ENCODE measurements around the gene FOXP1. TPM values are rescaled to one million over a fixed set of nuclear protein-coding genes. Genes with fewer than 3 reads are reported as not detected.

Gene FOXP1
- total and polyA plus RNA-seq, 2 donors (not counting 1 experiment from before 2014, with no cell fraction given) = 70.3 to 101 TPM

DNA sequence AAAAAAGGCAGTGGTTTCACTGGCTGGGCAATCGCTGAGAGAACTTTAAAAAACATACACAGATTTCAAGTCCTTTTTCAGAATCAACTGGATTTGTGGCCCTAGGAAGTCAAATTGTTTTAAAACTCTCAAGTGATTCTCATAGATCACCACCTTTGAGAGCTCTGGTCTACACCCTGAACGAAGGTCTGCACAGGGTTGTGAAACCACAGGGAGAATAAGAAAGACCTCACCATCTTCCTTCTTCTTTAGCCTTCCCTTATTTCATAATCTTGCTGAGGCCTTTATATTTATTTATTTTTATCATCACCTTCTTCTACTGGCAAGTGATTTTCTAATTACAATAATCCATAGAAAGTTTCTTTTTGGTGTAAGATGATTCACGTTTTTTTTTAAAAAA, 58.1 kb downstream of the FOXP1 start:
- Histone ChIP-seq H3K4me1 (ENCODE audit: control insufficient read depth, extremely low read depth, insufficient read depth, low read length) (no peaks in the 10 kb centered on the region), H3K4me2 (ENCODE audit: extremely low read depth, insufficient read depth, low read length) (no peak overlapping the region), H2AFZ (ENCODE audit: low read length) (no peak overlapping the region), H4K20me1 (ENCODE audit: control insufficient read depth, extremely low read depth, insufficient read depth, low read length) (no peaks in the 10 kb centered on the region), H3K9me3 (ENCODE audit: control insufficient read depth, insufficient read depth, low read depth, low read length) (no peaks in the 10 kb centered on the region), H3K79me2 (ENCODE audit: control insufficient read depth, insufficient read depth, low read length) (no peaks in the 10 kb centered on the region), H3K9ac (ENCODE audit: insufficient read depth, low read length) (no peak overlapping the region), H3K36me3 (ENCODE audit: control insufficient read depth, insufficient read depth, low read length) (no peaks in the 10 kb centered on the region), H3K4me3 (replicated peaks in 1 of 4; ENCODE audit: control extremely low read depth in 1 of 4, insufficient read depth in 1 of 4, low read depth in 3 of 4, low read length in 4 of 4) (no peak overlapping the region), H3K27ac (ENCODE audit: insufficient read depth, low read length) (no peak overlapping the region), H3K27me3 (ENCODE audit: control insufficient read depth, insufficient read depth, low read length) (no peaks in the 10 kb centered on the region)
- TF ChIP-seq, protein P1, sequence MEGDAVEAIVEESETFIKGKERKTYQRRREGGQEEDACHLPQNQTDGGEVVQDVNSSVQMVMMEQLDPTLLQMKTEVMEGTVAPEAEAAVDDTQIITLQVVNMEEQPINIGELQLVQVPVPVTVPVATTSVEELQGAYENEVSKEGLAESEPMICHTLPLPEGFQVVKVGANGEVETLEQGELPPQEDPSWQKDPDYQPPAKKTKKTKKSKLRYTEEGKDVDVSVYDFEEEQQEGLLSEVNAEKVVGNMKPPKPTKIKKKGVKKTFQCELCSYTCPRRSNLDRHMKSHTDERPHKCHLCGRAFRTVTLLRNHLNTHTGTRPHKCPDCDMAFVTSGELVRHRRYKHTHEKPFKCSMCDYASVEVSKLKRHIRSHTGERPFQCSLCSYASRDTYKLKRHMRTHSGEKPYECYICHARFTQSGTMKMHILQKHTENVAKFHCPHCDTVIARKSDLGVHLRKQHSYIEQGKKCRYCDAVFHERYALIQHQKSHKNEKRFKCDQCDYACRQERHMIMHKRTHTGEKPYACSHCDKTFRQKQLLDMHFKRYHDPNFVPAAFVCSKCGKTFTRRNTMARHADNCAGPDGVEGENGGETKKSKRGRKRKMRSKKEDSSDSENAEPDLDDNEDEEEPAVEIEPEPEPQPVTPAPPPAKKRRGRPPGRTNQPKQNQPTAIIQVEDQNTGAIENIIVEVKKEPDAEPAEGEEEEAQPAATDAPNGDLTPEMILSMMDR (conservative IDR thresholded peaks at IDR 0.05 in 1 of 2, IDR thresholded peaks at IDR 0.05 in 1 of 2; ENCODE audit: low read depth in 1 of 2, low read length in 2 of 2) = no peak
- TF ChIP-seq EZH2 (IDR thresholded peaks at IDR 0.05; ENCODE audit: low read length, missing control alignments) = no peak
- no peak for DNase-seq (ENCODE audit: low read depth in 2 of 2)

DNA sequence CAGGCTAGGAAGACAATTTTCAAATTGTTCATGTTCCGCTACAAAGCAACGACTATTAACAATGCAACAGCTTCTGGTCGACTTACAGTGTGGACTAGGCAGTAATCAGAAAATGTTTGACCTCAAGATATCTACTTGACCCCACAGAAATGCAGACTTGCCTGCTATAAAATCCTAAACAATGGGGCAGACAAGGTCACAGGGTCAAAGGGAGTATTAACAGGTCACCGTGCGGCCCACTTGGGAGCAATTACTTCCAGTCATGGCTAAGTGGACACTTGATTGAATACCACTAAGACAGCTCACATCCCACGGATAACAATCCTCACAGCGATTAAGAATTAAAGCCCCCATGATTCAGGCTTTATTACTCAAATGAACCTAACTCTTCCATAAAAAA, 58.9 kb downstream of the FOXP1 start:
- no peak for DNase-seq (ENCODE audit: low read depth in 2 of 2)
- Histone ChIP-seq H3K79me2 (ENCODE audit: control insufficient read depth, insufficient read depth, low read length) (no peaks in the 10 kb centered on the region), H3K4me1 (ENCODE audit: control insufficient read depth, extremely low read depth, insufficient read depth, low read length) (no peaks in the 10 kb centered on the region), H3K4me2 (ENCODE audit: extremely low read depth, insufficient read depth, low read length) (no peak overlapping the region), H3K27ac (ENCODE audit: insufficient read depth, low read length) (no peak overlapping the region), H3K27me3 (ENCODE audit: control insufficient read depth, insufficient read depth, low read length) (no peaks in the 10 kb centered on the region), H3K4me3 (replicated peaks in 1 of 4; ENCODE audit: control extremely low read depth in 1 of 4, insufficient read depth in 1 of 4, low read depth in 3 of 4, low read length in 4 of 4) (no peak overlapping the region), H4K20me1 (ENCODE audit: control insufficient read depth, extremely low read depth, insufficient read depth, low read length) (no peaks in the 10 kb centered on the region), H2AFZ (ENCODE audit: low read length) (no peak overlapping the region), H3K9ac (ENCODE audit: insufficient read depth, low read length) (no peak overlapping the region), H3K36me3 (ENCODE audit: control insufficient read depth, insufficient read depth, low read length) (no peaks in the 10 kb centered on the region), H3K9me3 (ENCODE audit: control insufficient read depth, insufficient read depth, low read depth, low read length) (no peaks in the 10 kb centered on the region)
- TF ChIP-seq EZH2 (IDR thresholded peaks at IDR 0.05; ENCODE audit: low read length, missing control alignments) = no peak
- TF ChIP-seq, protein P1 (conservative IDR thresholded peaks at IDR 0.05 in 1 of 2, IDR thresholded peaks at IDR 0.05 in 1 of 2; ENCODE audit: low read depth in 1 of 2, low read length in 2 of 2) = no peak

DNA sequence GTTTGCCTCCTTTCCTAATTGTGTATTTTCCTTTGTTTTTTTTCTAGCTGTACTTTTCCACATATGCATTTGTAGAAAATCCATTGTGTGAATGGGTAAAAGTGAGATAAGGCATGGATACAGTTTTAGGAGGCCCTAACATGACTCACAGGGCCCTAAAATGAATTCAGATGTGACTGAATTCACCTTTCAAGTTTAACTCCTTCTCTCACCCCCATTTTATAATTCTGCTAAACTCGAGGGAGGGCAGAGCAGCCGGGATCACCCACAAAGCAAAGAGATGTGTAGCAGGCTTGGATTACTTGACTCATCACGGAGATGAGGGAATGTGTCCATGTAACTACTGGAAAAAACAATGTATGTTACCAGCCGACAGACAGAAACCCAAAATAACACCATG, 59.9 kb downstream of the FOXP1 start:
- Histone ChIP-seq H3K27ac (ENCODE audit: insufficient read depth, low read length) (no peak overlapping the region), H3K79me2 (ENCODE audit: control insufficient read depth, insufficient read depth, low read length) (no peaks in the 10 kb centered on the region)

More for the DNA sequence above, 59.9 kb downstream of the FOXP1 start:
- Histone ChIP-seq H3K9ac (ENCODE audit: insufficient read depth, low read length) (no peak overlapping the region), H3K4me3 (replicated peaks in 1 of 4; ENCODE audit: control extremely low read depth in 1 of 4, insufficient read depth in 1 of 4, low read depth in 3 of 4, low read length in 4 of 4) (no peak overlapping the region), H3K36me3 (ENCODE audit: control insufficient read depth, insufficient read depth, low read length) (no peaks in the 10 kb centered on the region), H3K27me3 (ENCODE audit: control insufficient read depth, insufficient read depth, low read length) (no peaks in the 10 kb centered on the region), H3K4me2 (ENCODE audit: extremely low read depth, insufficient read depth, low read length) (no peak overlapping the region), H2AFZ (ENCODE audit: low read length) (no peak overlapping the region), H3K9me3 (ENCODE audit: control insufficient read depth, insufficient read depth, low read depth, low read length) (no peaks in the 10 kb centered on the region), H4K20me1 (ENCODE audit: control insufficient read depth, extremely low read depth, insufficient read depth, low read length) (no peaks in the 10 kb centered on the region), H3K4me1 (ENCODE audit: control insufficient read depth, extremely low read depth, insufficient read depth, low read length) (no peaks in the 10 kb centered on the region)
- TF ChIP-seq EZH2 (IDR thresholded peaks at IDR 0.05; ENCODE audit: low read length, missing control alignments) = no peak
- TF ChIP-seq, protein P1 (conservative IDR thresholded peaks at IDR 0.05 in 1 of 2, IDR thresholded peaks at IDR 0.05 in 1 of 2; ENCODE audit: low read depth in 1 of 2, low read length in 2 of 2) = no peak
- peak in 1 of 2 donors; percentile 72 for DNase-seq (ENCODE audit: low read depth in 2 of 2)

Measured in fibroblast of lung (primary cell).